HEK293T (cell line): ENCODE measurements around the gene NAT9.

ENCODE experiments used
- CTCF ChIA-PET: fragments of 350-600 bp; formaldehyde crosslinking; extraction: SDS; loops from one replicate; lab custom pipeline; 2021; ENCODE audit warnings: antibody characterized with exemption, inconsistent platforms; lab: Yijun Ruan, JAX
- POLR2A ChIA-PET: fragments of 350-600 bp; formaldehyde crosslinking; extraction: SDS; loops from one replicate; lab custom pipeline; 2020; ENCODE audit warnings: antibody characterized with exemption, inconsistent platforms; lab: Yijun Ruan, JAX
- DNase-seq: peaks from one replicate; pipeline ENCODE4 v3.0.0; 2012; ENCODE audit warnings: mixed read lengths; ENCODE audit errors: extremely low spot score
- ARNT ChIP-seq: fragments of 450-650 bp; IDR thresholded peaks from 2 replicates; pipeline ENCODE4 v1.6.1; 2017; ENCODE audit warnings: mild to moderate bottlenecking
- BHLHE40 ChIP-seq: fragments of 450-650 bp; IDR thresholded peaks from 2 replicates; pipeline ENCODE4 v1.6.1; 2016; ENCODE audit warnings: mild to moderate bottlenecking, moderate library complexity, borderline replicate concordance
- CTBP1 ChIP-seq: fragments of 450-650 bp; IDR thresholded peaks from 2 replicates; pipeline ENCODE4 v1.6.1; 2016; ENCODE audit warnings: borderline replicate concordance
- ELF4 ChIP-seq: fragments of 450-650 bp; IDR thresholded peaks from 2 replicates; pipeline ENCODE4 v1.6.1; 2017; ENCODE audit warnings: antibody characterized with exemption
- FOXA1 ChIP-seq: fragments of 450-650 bp; IDR thresholded peaks from 2 replicates; pipeline ENCODE4 v1.6.1; 2016; ENCODE audit warnings: mild to moderate bottlenecking
- FOXK2 ChIP-seq: fragments of 450-650 bp; IDR thresholded peaks from 2 replicates; pipeline ENCODE4 v1.6.1; 2016; ENCODE audit warnings: mild to moderate bottlenecking
- FOXM1 ChIP-seq: fragments of 450-650 bp; IDR thresholded peaks from 2 replicates; pipeline ENCODE4 v1.6.1; 2017; ENCODE audit warnings: mild to moderate bottlenecking, borderline replicate concordance
- HDGF ChIP-seq: fragments of 450-650 bp; IDR thresholded peaks from 2 replicates; pipeline ENCODE4 v1.6.1; 2017; ENCODE audit warnings: antibody characterized with exemption, borderline replicate concordance
- L3MBTL2 ChIP-seq: fragments of 450-650 bp; conservative IDR thresholded peaks from 2 replicates; pipeline ENCODE4 v1.6.1; 2016; ENCODE audit warnings: mild to moderate bottlenecking
- LEF1 ChIP-seq: fragments of 450-650 bp; IDR thresholded peaks from 2 replicates; pipeline ENCODE4 v1.6.1; 2017; ENCODE audit warnings: mild to moderate bottlenecking, borderline replicate concordance
- NFRKB ChIP-seq: fragments of 450-650 bp; IDR thresholded peaks from 2 replicates; pipeline ENCODE4 v1.6.1; 2016; ENCODE audit warnings: mild to moderate bottlenecking, moderate library complexity
- SP1 ChIP-seq: fragments of 450-650 bp; IDR thresholded peaks from 2 replicates; pipeline ENCODE4 v1.6.1; 2017
- SUZ12 ChIP-seq: fragments of 450-650 bp; IDR thresholded peaks from 2 replicates; pipeline ENCODE4 v1.6.1; 2016; ENCODE audit warnings: mild to moderate bottlenecking
- TARDBP ChIP-seq: fragments of 450-650 bp; IDR thresholded peaks from 2 replicates; pipeline ENCODE4 v1.6.1; 2016
- ZNF384 ChIP-seq: fragments of 450-650 bp; IDR thresholded peaks from 2 replicates; pipeline ENCODE4 v1.6.1; 2016
- TF ChIP-seq, protein P1 (sequence below): fragments of 450-650 bp; IDR thresholded peaks from 2 replicates; pipeline ENCODE4 v1.6.1; 2016

Gene NAT9

GRCh38 chr17:74733365-74734122 is 42.6 kb downstream of the NAT9 start:
- POLR2A ChIA-PET = no interaction called here
- no peak for DNase-seq
- CTCF ChIA-PET = no interaction called here
- no peak for TF ChIP-seq ARNT
- TF ChIP-seq FOXA1 = no peak
- no peak for TF ChIP-seq L3MBTL2
- TF ChIP-seq FOXM1 = no peak
- TF ChIP-seq, protein P1, sequence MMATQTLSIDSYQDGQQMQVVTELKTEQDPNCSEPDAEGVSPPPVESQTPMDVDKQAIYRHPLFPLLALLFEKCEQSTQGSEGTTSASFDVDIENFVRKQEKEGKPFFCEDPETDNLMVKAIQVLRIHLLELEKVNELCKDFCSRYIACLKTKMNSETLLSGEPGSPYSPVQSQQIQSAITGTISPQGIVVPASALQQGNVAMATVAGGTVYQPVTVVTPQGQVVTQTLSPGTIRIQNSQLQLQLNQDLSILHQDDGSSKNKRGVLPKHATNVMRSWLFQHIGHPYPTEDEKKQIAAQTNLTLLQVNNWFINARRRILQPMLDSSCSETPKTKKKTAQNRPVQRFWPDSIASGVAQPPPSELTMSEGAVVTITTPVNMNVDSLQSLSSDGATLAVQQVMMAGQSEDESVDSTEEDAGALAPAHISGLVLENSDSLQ = no peak
- TF ChIP-seq BHLHE40 = no peak
- no peak for TF ChIP-seq ELF4
- no peak for TF ChIP-seq TARDBP
- TF ChIP-seq CTBP1 = no peak

GRCh38 chr17:74732042-74732867 is 43.9 kb downstream of the NAT9 start:
- DNase-seq = no peak
- ChIA-PET CTCF (no interaction called here), POLR2A (no interaction called here)
- TF ChIP-seq FOXA1 (no peak), LEF1 (no peak), TARDBP (peak; percentile 67; the same call in 1 of the 2 replicates), ZNF384 (no peak), ARNT (no peak), ELF4 (no peak)

GRCh38 chr17:74731347-74731605 is 44.9 kb downstream of the NAT9 start:
- ChIA-PET POLR2A (no interaction called here), CTCF (no interaction called here)
- no peak for DNase-seq
- TF ChIP-seq FOXK2 (no peak), HDGF (no peak), NFRKB (no peak), ELF4 (no peak), FOXM1 (no peak), ARNT (no peak), TARDBP (no peak), FOXA1 (no peak), LEF1 (no peak), ZNF384 (no peak), SUZ12 (no peak), BHLHE40 (no peak), CTBP1 (no peak), SP1 (no peak), L3MBTL2 (no peak)
- TF ChIP-seq, protein P1 = no peak

DNA sequence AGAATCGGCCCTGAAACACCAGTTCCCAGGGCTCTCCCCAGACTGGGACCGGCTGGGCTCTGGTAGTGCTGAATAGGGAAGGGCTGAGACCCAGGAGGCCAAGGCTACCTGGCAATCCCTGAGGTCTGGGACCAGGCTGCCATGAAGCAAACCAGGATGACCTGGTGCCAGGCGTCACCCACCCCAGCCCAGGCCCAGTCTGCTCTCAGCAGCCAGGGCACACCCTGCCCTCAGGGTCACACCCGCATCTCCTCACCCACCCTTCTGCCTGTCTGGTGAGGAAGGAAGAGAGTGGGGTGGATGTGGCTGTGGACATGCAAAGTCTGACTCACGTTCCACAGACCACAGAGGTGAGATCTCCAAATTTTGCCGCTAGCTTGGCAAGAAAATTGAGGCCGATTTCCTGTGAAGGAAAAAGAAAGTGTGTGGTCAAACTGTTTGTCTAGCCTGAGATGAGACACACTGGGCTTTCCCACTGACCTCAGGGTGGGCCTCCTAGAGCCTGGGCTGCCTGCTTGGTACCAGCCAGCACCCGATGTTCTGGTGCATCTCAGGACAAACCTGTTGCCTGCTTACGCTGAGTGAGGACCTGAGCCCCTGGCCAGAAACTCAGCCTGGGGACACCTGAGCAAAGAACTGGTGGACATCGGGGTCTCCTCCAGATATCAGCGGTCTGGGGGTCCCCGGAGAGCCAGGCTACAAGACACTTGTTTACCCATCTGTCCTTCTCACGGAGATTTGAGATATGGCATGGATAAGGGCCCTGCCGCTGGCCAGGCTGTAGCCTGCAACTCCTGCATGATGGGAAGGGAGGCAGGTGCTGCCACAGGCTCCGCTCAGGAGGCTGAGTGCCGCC is 45.4 kb downstream of the NAT9 start:
- POLR2A ChIA-PET = no interaction called here
- DNase-seq = no peak
- TF ChIP-seq ELF4 (no peak), SUZ12 (no peak), FOXM1 (no peak), LEF1 (no peak), BHLHE40 (no peak)
- TF ChIP-seq, protein P1 = no peak
- CTCF ChIA-PET = no interaction called here

DNA sequence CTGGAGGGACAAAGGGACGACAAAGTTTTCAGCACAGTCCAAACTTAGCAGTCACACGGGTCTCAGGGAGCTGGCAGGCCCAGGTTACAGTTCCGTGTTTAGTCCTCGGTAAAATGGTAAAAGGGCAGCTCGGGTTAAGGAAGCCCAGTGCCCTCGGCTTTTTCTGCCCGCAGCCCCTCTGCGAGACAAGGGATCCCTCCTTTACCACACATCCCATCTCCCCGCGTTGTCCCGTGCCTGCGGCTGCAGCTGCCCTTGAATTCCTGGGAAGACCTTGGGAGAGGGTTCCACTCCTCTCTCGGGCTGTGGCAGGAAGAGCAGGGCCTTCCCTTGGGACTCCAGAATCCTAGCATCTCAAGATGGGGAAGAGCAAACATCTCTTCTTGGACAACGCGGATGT is 46.3 kb downstream of the NAT9 start:
- ChIA-PET CTCF (no interaction called here), POLR2A (no interaction called here)
- no peak for TF ChIP-seq FOXM1
- no peak for TF ChIP-seq ELF4
- no peak for TF ChIP-seq L3MBTL2
- no peak for TF ChIP-seq BHLHE40
- TF ChIP-seq ARNT = no peak
- no peak for TF ChIP-seq ZNF384
- DNase-seq = no peak

GRCh38 chr17:74729368-74729767 is 46.8 kb downstream of the NAT9 start:
- ChIA-PET POLR2A (no interaction called here), CTCF (no interaction called here)

More at GRCh38 chr17:74729368-74729767, 46.8 kb downstream of the NAT9 start:
- TF ChIP-seq ARNT (no peak), FOXA1 (no peak), ZNF384 (no peak), BHLHE40 (no peak), HDGF (no peak), CTBP1 (no peak), SP1 (no peak), ELF4 (no peak), SUZ12 (no peak), L3MBTL2 (no peak), TARDBP (no peak)
- TF ChIP-seq, protein P1 = no peak
- DNase-seq = no peak
